HepG2 (cell line): ENCODE measurements around the gene NME4. TPM values are rescaled to one million over a fixed set of nuclear protein-coding genes. Genes with fewer than 3 reads are reported as not detected.

Experiments used
- ARID5B ChIP-seq: IDR thresholded peaks from 2 replicates; pipeline ENCODE4 v1.4.0; 2020; ENCODE audit warnings: mild to moderate bottlenecking, missing genetic modification reagents
- BCL3 ChIP-seq: sonication (generic); formaldehyde crosslinking; IDR thresholded peaks from 2 replicates; pipeline ENCODE4 v1.5.1; 2020; ENCODE audit warnings: mild to moderate bottlenecking, missing genetic modification reagents, moderate library complexity
- CENPT ChIP-seq: sonication (generic); formaldehyde crosslinking; IDR thresholded peaks from 2 replicates; pipeline ENCODE4 v1.8.0; 2022; ENCODE audit warnings: low read depth, mild to moderate bottlenecking, moderate library complexity, missing genetic modification reagents
- DMAP1 ChIP-seq: IDR thresholded peaks from 2 replicates; pipeline ENCODE4 v1.6.1; 2016
- FOXA1 ChIP-seq, 2 experiments: fragments of 450-650 bp in 1 of 2; sonication (generic) in 1 of 2; formaldehyde crosslinking in 1 of 2; IDR thresholded peaks; 2 replicates each; pipeline versions ENCODE4 v1.4.0 to v1.6.1; 2016 to 2020; ENCODE audit warnings: missing genetic modification reagents in 1 of 2
- GABPA ChIP-seq, 2 experiments: IDR thresholded peaks; 2 replicates each; pipeline ENCODE4 v1.6.1; 2011 to 2016; ENCODE audit warnings: low read depth in 2 of 2, low read length in 1 of 2, missing biosample characterization in 1 of 2, missing genetic modification characterization in 1 of 2
- GABPB1 ChIP-seq: IDR thresholded peaks from 2 replicates; pipeline ENCODE4 v1.6.1; 2016; ENCODE audit warnings: mild to moderate bottlenecking, missing genetic modification reagents, moderate library complexity, missing compliant biosample characterization
- HNF4A ChIP-seq: sonication (generic); formaldehyde crosslinking; IDR thresholded peaks from 2 replicates; pipeline ENCODE4 v1.4.0; 2020; ENCODE audit warnings: missing genetic modification reagents
- KMT2B ChIP-seq: IDR thresholded peaks from 2 replicates; pipeline ENCODE4 v1.6.1; 2016; ENCODE audit warnings: missing genetic modification reagents, missing compliant biosample characterization
- NFKBIZ ChIP-seq: IDR thresholded peaks from 2 replicates; pipeline ENCODE4 v1.6.1; 2018; ENCODE audit warnings: missing genetic modification reagents, missing compliant biosample characterization
- NONO ChIP-seq, 2 experiments: fragments of 450-650 bp in 1 of 2; sonication (generic) in 1 of 2; formaldehyde crosslinking in 1 of 2; IDR thresholded peaks in 1 of 2; conservative IDR thresholded peaks in 1 of 2; 2 replicates each; pipeline versions ENCODE4 v1.6.1 to v1.8.0; 2017 to 2022; ENCODE audit warnings: mild to moderate bottlenecking in 1 of 2, missing genetic modification reagents in 1 of 2, moderate library complexity in 1 of 2
- STAG1 ChIP-seq: sonication (generic); formaldehyde crosslinking; IDR thresholded peaks from 2 replicates; pipeline ENCODE4 v1.4.0; 2020; ENCODE audit warnings: missing genetic modification reagents
- ZFP90 ChIP-seq: sonication (generic); formaldehyde crosslinking; IDR thresholded peaks from 2 replicates; pipeline ENCODE4 v1.8.0; 2022; ENCODE audit warnings: missing genetic modification reagents, mild to moderate bottlenecking, inconsistent platforms, borderline replicate concordance
- ZNF333 ChIP-seq: sonication (generic); formaldehyde crosslinking; IDR thresholded peaks from 2 replicates; pipeline ENCODE4 v1.4.0; 2020; ENCODE audit warnings: mild to moderate bottlenecking, missing genetic modification reagents, borderline replicate concordance
- polyA plus RNA-seq, 8 experiments: library from polyadenylated mRNA; depleted of rRNA in 3 of 8; stranded (reverse) in 7 of 8; unstranded in 1 of 8; fragments of >200 nt; fragmentation: Illumina TruSeq in 4 of 8; extraction: Trizol in 4 of 8; gene quantifications; 2 replicates each; pipeline versions ENCODE4 v1.2.1 to v1.2.3, GENCODE V29; 2011 to 2016; ENCODE audit warnings: low read depth in 4 of 8, missing spikeins in 1 of 8, mixed read lengths in 1 of 8; ENCODE audit not compliant: insufficient read depth in 1 of 8
- total RNA-seq, 5 experiments: library from RNA; depleted of rRNA; stranded (reverse); fragments of >200 nt; fragmentation: Illumina TruSeq; extraction: Trizol; gene quantifications; 2 replicates each; pipeline ENCODE4 v1.2.3, GENCODE V29; 2016; ENCODE audit warnings: low read depth in 1 of 5
- TF ChIP-seq, protein P1 (sequence below): sonication (generic); formaldehyde crosslinking; IDR thresholded peaks from 2 replicates; pipeline ENCODE4 v1.5.0; 2020; ENCODE audit warnings: mild to moderate bottlenecking, missing genetic modification reagents, borderline replicate concordance
- TF ChIP-seq, protein P2 (sequence below): sonication (generic); formaldehyde crosslinking; IDR thresholded peaks from 2 replicates; pipeline ENCODE4 v1.9.0; 2021; ENCODE audit warnings: missing genetic modification reagents, mild to moderate bottlenecking, borderline replicate concordance

Gene NME4
- total and polyA plus RNA-seq, 2 of the 13 experiments (the other 11 are each of a cell fraction or from before 2014, with no cell fraction given) = 121 to 263 TPM

GRCh38 chr16:359067-359763, 37.8 kb upstream of the NME4 start (continued):
- TF ChIP-seq ARID5B (CRISPR knock-in tag) (peak; percentile 75), NFKBIZ (CRISPR knock-in tag) (no peak), STAG1 (CRISPR knock-in tag) (peak; percentile 22; the same call in 1 of the 2 replicates), NONO (IDR thresholded peaks at IDR 0.05) (no peak), NONO (CRISPR knock-in tag; conservative IDR thresholded peaks at IDR 0.05) (peak; percentile 87), HNF4A (CRISPR knock-in tag) (peak; percentile 81), CENPT (CRISPR knock-in tag) (peak; percentile 33; the same call in 1 of the 2 replicates), GABPB1 (CRISPR knock-in tag) (peak; percentile 65), ZFP90 (CRISPR knock-in tag) (no peak), KMT2B (no peak), GABPA (IDR thresholded peaks at IDR 0.05; ENCODE audit: low read depth, low read length) (no peak), GABPA (CRISPR knock-in tag; IDR thresholded peaks at IDR 0.05; ENCODE audit: low read depth) (peak; percentile 49), DMAP1 (CRISPR knock-in tag) (no peak; the same call in 1 of the 2 replicates), BCL3 (peak; percentile 87; the same call in 1 of the 2 replicates), FOXA1 (IDR thresholded peaks at IDR 0.05) (no peak), FOXA1 (CRISPR knock-in tag; IDR thresholded peaks at IDR 0.05) (peak; percentile 28; the same call in 1 of the 2 replicates), ZNF333 (CRISPR knock-in tag) (peak; percentile 62; the same call in 1 of the 2 replicates)
- TF ChIP-seq, protein P1, sequence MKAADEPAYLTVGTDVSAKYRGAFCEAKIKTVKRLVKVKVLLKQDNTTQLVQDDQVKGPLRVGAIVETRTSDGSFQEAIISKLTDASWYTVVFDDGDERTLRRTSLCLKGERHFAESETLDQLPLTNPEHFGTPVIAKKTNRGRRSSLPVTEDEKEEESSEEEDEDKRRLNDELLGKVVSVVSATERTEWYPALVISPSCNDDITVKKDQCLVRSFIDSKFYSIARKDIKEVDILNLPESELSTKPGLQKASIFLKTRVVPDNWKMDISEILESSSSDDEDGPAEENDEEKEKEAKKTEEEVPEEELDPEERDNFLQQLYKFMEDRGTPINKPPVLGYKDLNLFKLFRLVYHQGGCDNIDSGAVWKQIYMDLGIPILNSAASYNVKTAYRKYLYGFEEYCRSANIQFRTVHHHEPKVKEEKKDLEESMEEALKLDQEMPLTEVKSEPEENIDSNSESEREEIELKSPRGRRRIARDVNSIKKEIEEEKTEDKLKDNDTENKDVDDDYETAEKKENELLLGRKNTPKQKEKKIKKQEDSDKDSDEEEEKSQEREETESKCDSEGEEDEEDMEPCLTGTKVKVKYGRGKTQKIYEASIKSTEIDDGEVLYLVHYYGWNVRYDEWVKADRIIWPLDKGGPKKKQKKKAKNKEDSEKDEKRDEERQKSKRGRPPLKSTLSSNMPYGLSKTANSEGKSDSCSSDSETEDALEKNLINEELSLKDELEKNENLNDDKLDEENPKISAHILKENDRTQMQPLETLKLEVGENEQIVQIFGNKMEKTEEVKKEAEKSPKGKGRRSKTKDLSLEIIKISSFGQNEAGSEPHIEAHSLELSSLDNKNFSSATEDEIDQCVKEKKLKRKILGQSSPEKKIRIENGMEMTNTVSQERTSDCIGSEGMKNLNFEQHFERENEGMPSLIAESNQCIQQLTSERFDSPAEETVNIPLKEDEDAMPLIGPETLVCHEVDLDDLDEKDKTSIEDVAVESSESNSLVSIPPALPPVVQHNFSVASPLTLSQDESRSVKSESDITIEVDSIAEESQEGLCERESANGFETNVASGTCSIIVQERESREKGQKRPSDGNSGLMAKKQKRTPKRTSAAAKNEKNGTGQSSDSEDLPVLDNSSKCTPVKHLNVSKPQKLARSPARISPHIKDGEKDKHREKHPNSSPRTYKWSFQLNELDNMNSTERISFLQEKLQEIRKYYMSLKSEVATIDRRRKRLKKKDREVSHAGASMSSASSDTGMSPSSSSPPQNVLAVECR (CRISPR knock-in tag) = peak; percentile 52; the same call in 1 of the 2 replicates
- TF ChIP-seq, protein P2, sequence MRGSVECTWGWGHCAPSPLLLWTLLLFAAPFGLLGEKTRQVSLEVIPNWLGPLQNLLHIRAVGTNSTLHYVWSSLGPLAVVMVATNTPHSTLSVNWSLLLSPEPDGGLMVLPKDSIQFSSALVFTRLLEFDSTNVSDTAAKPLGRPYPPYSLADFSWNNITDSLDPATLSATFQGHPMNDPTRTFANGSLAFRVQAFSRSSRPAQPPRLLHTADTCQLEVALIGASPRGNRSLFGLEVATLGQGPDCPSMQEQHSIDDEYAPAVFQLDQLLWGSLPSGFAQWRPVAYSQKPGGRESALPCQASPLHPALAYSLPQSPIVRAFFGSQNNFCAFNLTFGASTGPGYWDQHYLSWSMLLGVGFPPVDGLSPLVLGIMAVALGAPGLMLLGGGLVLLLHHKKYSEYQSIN = no peak
